SU-DHL-6 (cell line): Measurements from ENCODE around the gene RPL28.

ENCODE experiments used
- EZH2phosphoT487 ChIP-seq: fragments of 200-600 bp; sonication (generic), shearing (Covaris generic); conservative IDR thresholded peaks from 2 replicates; pipeline ENCODE4 v1.6.1; 2018; ENCODE audit warnings: mild to moderate bottlenecking, antibody characterized with exemption, low read length, moderate library complexity, mixed read lengths
- TF ChIP-seq, protein P1 (sequence below): fragments of 200-600 bp; sonication (generic); IDR thresholded peaks from one replicate; pipeline ENCODE4 v1.5.1; 2017; ENCODE audit warnings: antibody characterized with exemption, mild to moderate bottlenecking, low read length, moderate library complexity; ENCODE audit not compliant: insufficient read depth, poor library complexity, severe bottlenecking

DNA sequence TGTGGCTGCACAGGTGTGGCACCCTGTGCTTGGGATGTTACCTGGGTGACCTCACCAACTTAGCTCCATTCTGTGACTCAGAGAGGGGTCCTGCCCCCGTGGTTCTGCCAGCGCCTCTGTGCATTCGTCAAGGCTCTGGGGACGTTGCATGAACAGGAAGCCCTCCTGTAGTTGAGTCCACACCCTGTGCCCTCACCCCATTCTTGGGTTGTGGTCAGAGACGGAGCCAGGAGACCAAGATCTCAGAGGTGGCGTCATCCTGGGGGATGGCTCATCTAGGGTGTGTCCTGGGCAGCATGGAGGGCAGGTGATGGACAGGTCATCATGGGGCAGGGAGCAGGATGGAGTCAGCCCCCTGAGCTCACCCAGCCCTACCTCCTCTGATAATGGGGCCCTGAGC lies 33.7 kb upstream of the RPL28 start:
- TF ChIP-seq, protein P1, sequence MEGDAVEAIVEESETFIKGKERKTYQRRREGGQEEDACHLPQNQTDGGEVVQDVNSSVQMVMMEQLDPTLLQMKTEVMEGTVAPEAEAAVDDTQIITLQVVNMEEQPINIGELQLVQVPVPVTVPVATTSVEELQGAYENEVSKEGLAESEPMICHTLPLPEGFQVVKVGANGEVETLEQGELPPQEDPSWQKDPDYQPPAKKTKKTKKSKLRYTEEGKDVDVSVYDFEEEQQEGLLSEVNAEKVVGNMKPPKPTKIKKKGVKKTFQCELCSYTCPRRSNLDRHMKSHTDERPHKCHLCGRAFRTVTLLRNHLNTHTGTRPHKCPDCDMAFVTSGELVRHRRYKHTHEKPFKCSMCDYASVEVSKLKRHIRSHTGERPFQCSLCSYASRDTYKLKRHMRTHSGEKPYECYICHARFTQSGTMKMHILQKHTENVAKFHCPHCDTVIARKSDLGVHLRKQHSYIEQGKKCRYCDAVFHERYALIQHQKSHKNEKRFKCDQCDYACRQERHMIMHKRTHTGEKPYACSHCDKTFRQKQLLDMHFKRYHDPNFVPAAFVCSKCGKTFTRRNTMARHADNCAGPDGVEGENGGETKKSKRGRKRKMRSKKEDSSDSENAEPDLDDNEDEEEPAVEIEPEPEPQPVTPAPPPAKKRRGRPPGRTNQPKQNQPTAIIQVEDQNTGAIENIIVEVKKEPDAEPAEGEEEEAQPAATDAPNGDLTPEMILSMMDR: no peak
- TF ChIP-seq EZH2phosphoT487: no peak
